ENCODE data around the gene OR2F2.

The OR2F2 gene

GRCh38 chr7:143980746-143981510 is 45.9 kb downstream of the OR2F2 start:
- DNase-seq = no peak

GRCh38 chr7:143983960-143984359 is 48.9 kb downstream of the OR2F2 start:
- DNase-seq = no peak

Measured in activated naive CD4-positive, alpha-beta T cell (primary cell).